Glomerular visceral epithelial cell (primary cell): Measurements from ENCODE around the gene ADAM10.

Experiments
- DNase-seq: peaks from one replicate; pipeline ENCODE4 v3.0.0-alpha.2; 2016; ENCODE audit errors: extremely low spot score

ADAM10 gene

DNA sequence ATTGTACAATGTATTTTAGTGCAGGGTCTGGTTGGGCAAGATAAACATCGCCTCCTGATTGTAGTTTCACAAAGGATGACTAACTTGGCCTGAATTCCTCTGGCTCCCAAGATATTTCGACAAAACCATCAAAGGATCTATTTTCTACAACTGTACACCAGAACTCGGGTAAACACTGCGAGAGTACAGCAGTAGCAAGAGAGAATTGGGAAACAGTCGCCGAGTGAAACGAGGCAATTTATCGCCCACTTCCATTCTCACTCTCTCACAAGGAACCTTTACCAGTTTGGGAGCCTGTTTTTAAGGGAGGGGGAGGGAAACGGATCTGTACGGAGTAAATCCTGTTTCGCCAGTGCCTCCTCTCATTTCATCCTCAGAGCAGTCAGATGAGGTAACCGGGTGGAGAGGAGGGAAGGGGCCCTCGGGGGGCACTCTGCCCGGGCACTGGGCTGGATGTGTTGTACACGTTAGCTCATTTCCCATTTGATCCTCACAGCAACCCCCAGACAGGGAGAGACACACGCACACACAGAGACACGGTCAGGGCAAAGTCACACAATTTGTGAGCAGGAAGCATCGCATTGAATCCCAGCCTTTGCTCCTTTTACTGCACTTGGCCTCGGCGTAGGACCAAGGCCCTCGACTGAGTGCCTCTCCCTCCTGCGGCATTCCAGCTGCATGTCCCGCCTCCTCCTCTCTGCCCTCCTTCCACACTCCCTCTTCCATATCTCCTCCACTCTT lies 197.6 kb downstream of the ADAM10 start:
- peak; percentile 72 for DNase-seq

DNA sequence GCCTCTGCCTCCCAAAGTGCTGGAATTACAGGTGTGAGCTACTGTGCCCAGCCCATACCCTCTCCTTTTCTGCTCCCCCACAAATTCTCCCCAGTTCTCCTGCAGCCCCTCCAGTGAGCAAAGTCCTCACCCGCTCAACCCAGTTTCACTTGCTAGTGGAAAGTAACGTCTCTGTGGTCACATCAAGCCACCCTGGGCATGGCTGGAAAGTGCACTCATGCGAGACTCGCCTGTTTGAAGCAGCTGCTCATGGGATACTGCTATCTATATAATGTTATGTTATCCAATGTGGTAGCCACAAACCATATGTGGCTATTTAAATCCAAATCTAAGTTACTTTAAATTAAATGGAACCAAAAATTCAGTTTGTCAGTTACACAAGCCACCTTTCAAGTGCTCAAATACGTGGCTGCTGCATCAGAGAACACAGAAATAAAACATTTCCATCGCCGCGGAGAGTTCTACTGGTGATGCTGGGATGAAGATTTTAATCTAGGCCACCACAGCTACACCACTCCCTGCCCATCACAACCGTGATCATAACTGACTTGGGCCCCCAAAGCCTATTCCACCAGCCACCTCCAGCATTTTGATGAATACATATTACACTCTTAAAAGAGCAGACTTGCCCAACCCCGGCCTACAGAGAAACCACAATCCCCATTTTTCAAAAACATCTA lies 198.3 kb downstream of the ADAM10 start:
- peak; percentile 49 for DNase-seq

DNA sequence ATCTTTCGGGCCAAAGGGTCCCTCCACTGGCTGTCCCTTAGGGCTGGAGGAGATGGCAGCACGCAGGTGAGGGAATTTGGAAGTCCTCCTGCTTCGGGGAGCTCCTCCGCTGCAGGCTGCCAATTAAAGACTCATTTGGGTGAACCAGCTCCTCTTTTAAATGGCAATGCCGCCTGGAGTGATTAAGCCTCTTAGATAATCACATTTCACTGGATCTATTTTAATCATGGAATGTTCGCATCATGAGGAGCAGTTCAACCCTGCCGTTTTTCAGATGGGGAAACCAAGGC lies 199.8 kb downstream of the ADAM10 start:
- no peak for DNase-seq

DNA sequence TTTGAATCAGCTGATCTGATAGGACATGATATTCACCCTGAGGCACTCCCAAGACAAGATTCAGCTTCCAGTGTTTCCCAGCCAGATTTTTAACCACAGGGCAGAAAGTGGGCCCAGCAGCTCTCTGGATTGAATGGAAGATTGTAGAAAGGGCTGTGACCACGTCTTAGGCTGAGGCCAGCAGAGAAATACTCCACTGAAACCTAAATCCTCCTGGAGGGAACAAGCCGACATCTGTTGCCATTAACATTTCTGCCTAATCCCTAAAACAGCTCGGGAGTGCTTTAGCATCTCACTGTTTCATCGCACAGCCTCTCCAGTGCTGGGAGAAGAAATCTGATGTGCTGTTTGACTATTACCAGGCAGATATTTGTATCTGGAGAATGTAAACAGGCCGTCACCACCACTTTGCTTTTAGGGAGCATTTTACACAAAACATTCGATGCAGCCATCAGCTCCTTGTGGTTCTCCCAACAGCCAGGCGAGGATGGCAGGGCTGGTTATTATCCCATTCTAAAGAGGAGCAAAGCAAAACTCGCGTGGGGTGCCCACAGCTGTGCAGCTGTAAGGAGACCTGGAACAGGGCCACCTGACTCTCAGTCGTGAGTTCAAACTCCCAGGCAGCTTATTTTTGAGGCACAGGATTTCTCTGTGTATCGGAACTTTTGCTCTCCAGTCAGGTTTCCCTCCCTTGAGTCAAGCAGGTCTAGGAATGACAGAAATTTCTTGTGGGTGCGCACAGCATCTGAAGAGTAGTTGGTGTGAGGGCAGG lies 200.3 kb downstream of the ADAM10 start:
- DNase-seq, result no peak

DNA sequence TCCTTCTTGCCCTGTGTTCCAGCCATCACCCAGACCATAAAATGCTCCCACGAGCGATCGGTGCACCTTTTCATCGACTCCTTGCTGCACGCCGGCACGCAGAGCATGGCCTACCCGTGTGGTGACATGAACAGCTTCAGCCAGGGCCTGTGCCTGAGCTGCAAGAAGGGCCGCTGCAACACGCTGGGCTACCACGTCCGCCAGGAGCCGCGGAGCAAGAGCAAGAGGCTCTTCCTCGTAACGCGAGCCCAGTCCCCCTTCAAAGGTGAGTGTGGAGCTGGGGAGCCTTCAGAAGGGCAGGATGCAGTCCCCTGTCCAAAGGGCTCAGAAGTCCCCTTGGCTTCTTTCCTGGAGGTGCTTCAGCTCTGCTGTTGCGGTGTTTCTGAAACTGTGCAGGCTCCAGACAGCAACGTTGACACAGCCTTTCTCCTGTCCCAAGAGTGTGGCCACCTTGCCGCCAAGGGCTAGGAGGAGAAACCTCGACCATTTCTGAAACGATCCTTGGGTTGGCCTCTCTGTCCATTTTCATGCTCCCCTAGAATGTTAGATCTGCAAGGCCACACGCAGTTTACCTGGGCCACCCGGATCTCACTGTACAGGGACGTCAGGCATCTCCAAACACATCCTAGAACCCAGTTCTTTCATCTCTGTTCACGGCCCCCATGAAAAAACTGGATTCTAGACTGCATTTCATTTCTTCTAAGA lies 201.0 kb downstream of the ADAM10 start:
- no peak for DNase-seq

DNA sequence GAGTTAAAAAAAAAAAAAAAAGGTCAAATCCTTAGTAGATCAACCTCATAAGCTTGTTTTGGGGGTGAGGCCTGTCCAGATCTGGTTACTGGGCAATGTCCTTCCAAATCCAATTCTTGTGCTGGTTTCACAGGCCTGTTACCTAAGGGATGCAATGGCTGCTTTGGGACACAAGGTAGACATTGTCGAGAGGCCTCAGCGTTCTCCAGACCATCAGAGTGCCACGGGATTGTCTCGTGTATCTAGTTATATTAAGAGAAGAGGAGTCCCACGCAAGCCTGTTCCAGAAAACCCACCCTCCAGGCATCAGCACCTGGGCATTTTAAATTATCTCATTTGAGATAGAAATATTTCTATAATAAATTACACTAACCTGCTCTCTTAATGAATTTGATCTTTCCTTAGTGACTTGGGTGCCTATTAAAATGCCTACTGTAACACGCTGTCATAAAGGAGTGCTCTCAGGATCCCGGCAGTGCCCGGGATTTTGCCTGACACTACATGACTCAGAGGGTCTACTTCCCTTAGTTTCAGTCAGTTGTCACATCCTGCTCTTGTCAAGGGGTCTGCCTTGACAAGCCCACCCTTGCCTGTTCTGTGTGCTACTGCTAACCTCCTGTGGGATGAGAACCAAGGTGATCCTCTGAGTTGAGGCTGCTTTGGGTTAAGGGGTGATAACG lies 201.7 kb downstream of the ADAM10 start:
- no peak for DNase-seq

DNA sequence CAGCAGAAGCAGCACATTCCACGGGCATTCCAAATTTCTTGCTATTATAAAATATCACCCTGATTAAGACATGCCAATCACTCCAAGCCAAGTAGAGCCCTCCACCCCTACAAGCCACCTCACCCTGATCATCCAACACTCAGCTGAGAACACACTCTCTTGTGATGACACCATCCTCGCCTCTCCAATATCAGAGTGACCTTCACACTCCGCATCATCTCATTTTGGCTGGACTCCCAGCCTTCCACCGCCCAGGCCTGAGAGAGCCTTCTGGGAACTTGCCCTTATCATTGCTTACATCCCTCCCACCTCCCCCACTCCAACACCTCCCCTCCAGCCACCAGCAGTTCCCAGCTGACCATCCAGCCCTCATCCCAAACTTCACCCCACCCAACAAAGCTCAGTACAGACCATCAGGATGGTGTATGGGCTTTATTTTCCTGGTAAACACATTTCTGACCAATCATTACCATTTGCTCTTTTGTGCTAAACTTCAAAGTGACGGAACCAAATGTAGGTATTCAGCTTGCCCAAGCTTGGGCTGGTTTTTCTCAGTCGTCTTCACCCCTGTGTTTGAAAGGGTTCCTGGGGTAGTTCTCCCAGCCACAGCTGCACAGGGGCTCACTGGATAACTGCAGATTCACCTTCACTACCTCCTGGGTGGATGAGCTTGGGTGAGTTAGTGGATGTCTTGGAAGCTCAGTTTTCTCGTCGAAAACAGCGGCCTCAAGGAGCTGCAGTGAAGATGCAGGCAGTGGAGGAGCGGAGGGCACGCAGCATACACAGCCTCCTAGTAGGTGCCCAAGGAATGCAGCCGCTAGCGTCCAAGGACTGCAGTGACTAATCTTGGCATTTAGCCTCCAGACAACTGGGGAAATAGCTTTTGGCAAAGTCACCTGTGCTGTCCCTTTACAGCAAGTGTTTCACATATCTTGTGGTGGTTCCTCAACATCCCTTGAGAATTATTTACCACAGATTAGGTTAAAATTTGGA lies 202.6 kb downstream of the ADAM10 start:
- DNase-seq, result peak; percentile 97

DNA sequence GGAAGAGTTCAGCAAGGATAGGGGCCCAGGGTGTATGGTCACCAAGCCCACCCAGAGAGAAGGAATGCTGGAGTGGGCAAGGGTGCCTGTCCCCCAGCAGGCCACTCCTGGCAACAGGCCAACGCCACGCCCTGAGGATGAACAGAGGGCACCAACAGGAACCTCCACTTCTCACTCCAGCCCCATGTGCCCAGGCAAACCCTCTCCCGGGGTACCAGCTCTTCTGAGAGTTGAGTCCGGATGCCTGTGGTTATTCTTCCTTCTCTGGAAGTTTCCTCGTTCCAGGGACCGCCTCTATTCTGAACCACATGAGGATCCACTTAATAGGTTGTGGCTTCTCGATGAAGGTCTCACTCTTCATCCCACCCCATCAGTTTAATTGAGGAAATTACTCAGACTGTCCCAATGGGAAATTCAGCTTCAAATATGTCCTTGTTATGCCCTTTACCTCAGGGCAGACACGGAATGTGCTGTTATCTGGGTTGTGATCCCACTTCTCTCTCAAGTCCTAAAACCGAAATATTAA lies 203.4 kb downstream of the ADAM10 start:
- peak; percentile 63 for DNase-seq

DNA sequence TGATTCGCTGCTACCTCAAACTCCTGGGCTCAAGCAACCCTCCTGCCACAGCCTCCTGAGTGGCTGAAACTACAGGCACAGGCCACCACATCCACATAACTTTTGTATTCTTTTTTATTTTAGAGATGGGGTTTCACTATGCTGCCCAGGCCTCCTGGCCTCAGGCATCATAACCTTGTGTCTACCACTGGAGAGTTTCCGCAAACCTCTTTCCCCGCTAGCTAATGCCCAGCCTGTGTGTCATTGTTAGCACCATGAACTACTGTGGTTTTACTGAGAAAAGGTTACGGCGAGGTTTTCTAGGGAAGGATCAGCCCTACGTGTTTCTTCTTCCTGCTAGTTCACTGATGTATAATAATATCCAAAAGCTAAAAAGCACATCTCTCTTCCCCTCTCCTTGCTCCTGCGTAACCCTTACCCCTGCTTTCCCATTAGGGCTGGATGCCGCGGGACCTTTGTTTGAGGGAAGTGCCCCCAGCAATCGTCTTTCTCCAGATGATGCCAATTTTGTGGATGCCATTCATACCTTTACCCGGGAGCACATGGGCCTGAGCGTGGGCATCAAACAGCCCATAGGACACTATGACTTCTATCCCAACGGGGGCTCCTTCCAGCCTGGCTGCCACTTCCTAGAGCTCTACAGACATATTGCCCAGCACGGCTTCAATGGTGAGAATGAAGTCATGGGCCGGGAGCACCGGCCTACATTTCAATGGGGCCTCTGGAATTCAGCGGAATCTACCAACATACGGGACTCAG lies 204.0 kb downstream of the ADAM10 start:
- DNase-seq, result peak; percentile 63

DNA sequence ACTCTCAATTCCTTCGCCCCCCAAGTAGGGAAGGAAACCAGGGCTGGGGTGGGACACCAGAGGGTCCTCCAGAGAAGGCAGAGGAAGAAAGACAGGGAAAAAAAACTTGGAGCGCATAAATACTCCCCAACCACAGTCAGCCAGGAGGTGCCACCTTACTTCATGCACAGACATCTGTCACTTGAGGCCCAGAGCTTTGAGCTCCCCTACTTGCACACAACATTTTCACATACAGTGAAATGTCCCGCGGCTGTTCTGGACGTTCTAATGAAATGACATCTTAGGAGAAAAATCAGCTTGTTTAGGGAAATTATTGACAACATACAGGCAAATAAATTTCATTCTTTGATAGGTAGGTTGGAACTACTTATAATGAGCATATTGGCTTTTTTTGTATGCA lies 204.8 kb downstream of the ADAM10 start:
- DNase-seq, result no peak

DNA sequence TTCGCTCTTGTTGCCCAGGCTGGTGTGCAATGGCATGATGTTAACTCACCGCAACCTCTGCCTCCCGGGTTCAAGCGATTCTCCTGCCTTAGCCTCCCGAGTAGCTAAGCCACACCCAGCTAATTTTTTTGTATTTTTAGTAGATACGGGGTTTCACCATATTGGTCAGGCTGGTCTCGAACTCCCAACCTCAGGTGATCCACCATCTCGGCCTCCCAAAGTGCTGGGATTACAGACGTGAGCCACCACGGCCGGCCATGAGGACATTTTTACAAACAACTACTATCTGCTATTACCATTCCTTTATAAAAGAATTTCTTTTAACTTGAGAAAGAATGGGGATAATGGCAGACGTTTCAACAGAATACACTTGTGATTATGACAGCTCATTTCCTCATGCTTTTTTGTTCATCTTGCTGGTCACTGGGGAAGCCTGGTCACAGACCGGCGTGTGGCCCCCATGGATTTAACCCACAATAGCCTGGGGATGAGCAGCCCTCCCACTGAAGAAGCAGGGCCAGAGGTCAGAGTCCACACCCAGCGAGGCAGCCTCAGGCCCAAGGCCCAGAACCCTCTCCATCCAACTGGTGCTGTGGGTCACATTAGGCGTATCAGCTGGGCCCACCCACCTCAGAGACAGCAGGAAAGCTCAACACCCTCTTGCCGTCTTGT lies 205.7 kb downstream of the ADAM10 start:
- DNase-seq, result no peak

DNA sequence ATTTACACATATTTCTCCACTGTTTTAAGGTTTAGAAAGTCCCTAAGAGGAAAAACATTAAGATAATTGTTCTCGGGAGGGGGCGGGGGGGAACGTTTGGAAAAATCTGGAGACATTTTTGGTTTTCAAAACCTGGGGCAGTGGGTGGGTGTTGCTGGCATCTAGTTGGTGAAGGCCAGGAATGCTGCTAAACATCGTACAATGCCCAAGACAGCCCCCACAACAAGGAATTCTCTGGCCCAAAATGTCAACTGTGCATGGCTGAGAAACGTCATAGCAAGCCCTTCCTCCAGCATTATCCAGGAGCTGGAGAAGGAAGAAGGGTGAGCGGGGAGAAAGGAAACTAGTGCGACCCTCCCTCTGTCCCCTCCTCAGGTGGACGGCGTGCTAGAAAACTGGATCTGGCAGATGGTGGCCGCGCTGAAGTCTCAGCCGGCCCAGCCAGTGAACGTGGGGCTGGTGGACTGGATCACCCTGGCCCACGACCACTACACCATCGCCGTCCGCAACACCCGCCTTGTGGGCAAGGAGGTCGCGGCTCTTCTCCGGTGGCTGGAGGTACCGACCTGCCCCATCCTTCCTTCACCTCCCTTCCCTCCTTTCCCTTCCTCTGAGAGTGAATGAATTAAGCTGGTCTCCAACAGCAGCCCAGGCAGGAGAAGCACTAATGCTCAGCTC lies 208.0 kb downstream of the ADAM10 start:
- no peak for DNase-seq

DNA sequence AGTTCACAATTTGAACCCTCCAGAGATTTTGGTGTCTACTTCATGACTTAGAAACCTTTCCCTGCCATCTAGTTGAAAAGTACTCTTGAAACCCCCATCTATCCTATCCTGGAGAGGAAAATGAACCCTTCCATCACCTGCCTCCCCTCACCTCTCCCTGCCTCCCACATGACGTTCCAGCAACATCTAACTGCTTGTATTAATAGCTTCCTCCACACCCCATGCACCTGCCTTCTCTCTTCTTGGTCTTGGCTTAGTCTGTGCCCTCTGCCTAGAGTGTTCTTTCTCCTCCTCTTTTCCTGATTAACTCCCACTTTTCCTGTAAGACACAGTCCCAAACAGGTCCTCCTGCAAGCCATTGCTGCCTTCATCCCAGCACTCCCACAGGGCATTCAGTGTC lies 210.0 kb downstream of the ADAM10 start:
- DNase-seq, result no peak

DNA sequence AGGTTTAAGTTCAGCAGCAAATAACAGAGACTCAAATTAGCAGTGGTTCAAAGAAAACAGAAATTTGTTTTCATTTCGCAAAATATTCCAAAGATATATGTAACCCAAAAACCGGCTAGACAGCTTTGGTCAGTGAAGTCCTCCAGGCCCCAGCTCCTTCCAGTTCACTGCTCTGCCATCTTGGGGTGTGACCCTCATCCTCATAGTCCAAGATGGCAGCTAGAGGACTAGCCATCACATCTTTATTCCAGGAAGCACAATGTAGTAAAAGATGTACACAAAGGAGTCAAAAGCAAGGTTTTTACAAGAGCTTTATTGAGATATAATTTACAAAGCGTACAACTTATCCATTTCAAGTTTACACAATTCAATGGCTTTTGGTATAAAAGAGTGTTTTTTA lies 210.6 kb downstream of the ADAM10 start:
- no peak for DNase-seq
